Astrocyte (in vitro differentiated cells and primary cell): Measurements from ENCODE around the gene SCARF2.
"Not testable (repeated sequence)": the region's sequence is repeated elsewhere in the genome, so short reads cannot be mapped to it uniquely, and the experiment has no call there.

Experiments used
- EZH2 ChIP-seq: IDR thresholded peaks from 2 replicates; pipeline ENCODE4 v1.6.1; 2012; ENCODE audit warnings: mild to moderate bottlenecking, low read length, inconsistent platforms; ENCODE audit not compliant: insufficient read depth
- TF ChIP-seq, protein P1 (sequence below): IDR thresholded peaks from 2 replicates; pipeline ENCODE4 v1.5.1; 2011; ENCODE audit warnings: low read depth, mild to moderate bottlenecking, inconsistent platforms, low read length, moderate library complexity; ENCODE audit not compliant: insufficient read depth

DNA sequence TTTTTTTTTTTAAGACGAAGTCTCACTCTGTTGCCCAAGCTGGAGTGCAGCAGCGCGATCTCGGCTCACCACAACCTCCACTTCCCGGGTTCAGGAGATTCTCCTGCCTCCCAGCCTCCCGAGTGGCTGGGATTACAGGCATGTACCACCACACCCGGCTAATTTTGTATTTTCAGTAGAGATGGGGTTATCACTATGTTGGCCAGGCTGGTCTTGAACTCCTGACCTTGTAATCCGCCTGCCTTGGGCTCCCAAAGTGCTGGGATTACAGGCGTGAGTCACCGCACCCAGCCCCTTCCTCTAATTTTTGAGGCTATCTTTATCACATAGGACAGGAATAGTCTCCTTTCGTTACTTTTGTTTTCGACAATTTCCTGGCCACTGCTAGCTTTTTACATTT lies 37.9 kb upstream of the SCARF2 start:
- TF ChIP-seq, protein P1, sequence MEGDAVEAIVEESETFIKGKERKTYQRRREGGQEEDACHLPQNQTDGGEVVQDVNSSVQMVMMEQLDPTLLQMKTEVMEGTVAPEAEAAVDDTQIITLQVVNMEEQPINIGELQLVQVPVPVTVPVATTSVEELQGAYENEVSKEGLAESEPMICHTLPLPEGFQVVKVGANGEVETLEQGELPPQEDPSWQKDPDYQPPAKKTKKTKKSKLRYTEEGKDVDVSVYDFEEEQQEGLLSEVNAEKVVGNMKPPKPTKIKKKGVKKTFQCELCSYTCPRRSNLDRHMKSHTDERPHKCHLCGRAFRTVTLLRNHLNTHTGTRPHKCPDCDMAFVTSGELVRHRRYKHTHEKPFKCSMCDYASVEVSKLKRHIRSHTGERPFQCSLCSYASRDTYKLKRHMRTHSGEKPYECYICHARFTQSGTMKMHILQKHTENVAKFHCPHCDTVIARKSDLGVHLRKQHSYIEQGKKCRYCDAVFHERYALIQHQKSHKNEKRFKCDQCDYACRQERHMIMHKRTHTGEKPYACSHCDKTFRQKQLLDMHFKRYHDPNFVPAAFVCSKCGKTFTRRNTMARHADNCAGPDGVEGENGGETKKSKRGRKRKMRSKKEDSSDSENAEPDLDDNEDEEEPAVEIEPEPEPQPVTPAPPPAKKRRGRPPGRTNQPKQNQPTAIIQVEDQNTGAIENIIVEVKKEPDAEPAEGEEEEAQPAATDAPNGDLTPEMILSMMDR: not testable (repeated sequence)
- TF ChIP-seq EZH2: not testable (repeated sequence)
